Liver (tissue), 3 donors: ENCODE data around the gene NOS1AP.

ENCODE experiments used
- FOXA1 ChIP-seq: IDR thresholded peaks from 2 replicates; pipeline ENCODE4 v1.6.1; 2016; ENCODE audit warnings: antibody characterized with exemption
- GABPA ChIP-seq, 2 donors: IDR thresholded peaks in 1 of 2; conservative IDR thresholded peaks in 1 of 2; 2 replicates each; pipeline ENCODE4 v1.6.1; 2016; ENCODE audit warnings: antibody characterized with exemption in 2 of 2, mild to moderate bottlenecking in 1 of 2, moderate library complexity in 1 of 2
- HNF4A ChIP-seq, 2 donors: conservative IDR thresholded peaks; 2 replicates each; pipeline ENCODE4 v1.6.1; 2016; ENCODE audit warnings: antibody characterized with exemption in 2 of 2, mild to moderate bottlenecking in 2 of 2
- HNF4G ChIP-seq: IDR thresholded peaks from 2 replicates; pipeline ENCODE4 v1.6.1; 2016; ENCODE audit warnings: antibody characterized with exemption
- JUND ChIP-seq, 2 donors: IDR thresholded peaks; 2 replicates each; pipeline ENCODE4 v1.6.1; 2016; ENCODE audit warnings: antibody characterized with exemption in 2 of 2
- RAD21 ChIP-seq, 2 donors: IDR thresholded peaks; 2 replicates each; pipeline ENCODE4 v1.6.1; 2016; ENCODE audit warnings: antibody characterized with exemption in 2 of 2, mild to moderate bottlenecking in 2 of 2
- RXRA ChIP-seq, 2 donors: IDR thresholded peaks; 2 replicates each; pipeline ENCODE4 v1.6.1; 2017 to 2018; ENCODE audit warnings: antibody characterized with exemption in 2 of 2, mild to moderate bottlenecking in 1 of 2
- TAF1 ChIP-seq: conservative IDR thresholded peaks from 2 replicates; pipeline ENCODE4 v1.6.1; 2016; ENCODE audit warnings: antibody characterized with exemption, mild to moderate bottlenecking
- TF ChIP-seq, protein P1 (sequence below): fragments of 150-350 bp; IDR thresholded peaks from 2 replicates; pipeline ENCODE4 v1.5.1; 2017; ENCODE audit warnings: improper control_type of control experiment, low read depth, low read length; ENCODE audit not compliant: missing input control
- TF ChIP-seq, protein P2 (sequence below): IDR thresholded peaks from 2 replicates; pipeline ENCODE4 v1.6.1; 2016; ENCODE audit warnings: antibody characterized with exemption
- TF ChIP-seq, protein P3 (sequence below): IDR thresholded peaks from 2 replicates; pipeline ENCODE4 v1.6.1; 2016; ENCODE audit warnings: antibody characterized with exemption, mild to moderate bottlenecking
- TF ChIP-seq, protein P4 (sequence below): IDR thresholded peaks from 2 replicates; pipeline ENCODE4 v1.6.1; 2016; ENCODE audit warnings: antibody characterized with exemption
- TF ChIP-seq, protein P5 (sequence below): IDR thresholded peaks from 2 replicates; pipeline ENCODE4 v1.6.1; 2016; ENCODE audit warnings: antibody characterized with exemption
- donor health status: healthy.
- donor health status: healthy.

DNA sequence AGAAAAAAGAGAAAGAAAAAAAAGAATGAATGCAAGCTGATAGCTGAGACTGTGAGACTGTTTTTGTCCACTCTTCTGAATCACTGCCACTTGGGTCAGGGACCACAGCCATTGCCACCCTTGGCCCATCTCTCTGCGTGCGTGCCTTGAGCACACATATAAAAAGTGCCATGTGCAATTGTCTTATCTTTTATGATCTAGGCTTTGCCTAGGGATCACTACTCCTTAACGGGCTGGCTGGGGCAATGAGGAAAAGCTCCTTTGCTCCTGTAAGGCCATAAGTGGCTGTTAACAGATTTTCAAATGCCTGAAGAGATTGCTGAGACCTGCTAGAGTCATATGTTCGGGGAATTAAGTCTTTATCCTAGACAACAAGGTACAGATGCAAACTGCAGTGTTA lies 299.0 kb downstream of the NOS1AP start:
- TF ChIP-seq TAF1 (no peak), HNF4A (conservative IDR thresholded peaks at IDR 0.05) (no peak), HNF4G (no peak), JUND (IDR thresholded peaks at IDR 0.05) (no peak), GABPA (IDR thresholded peaks at IDR 0.05 in 1 of 2, conservative IDR thresholded peaks at IDR 0.05 in 1 of 2) (no peak), RXRA (IDR thresholded peaks at IDR 0.05) (no peak), FOXA1 (no peak), RAD21 (IDR thresholded peaks at IDR 0.05) (no peak)
- TF ChIP-seq, protein P1, sequence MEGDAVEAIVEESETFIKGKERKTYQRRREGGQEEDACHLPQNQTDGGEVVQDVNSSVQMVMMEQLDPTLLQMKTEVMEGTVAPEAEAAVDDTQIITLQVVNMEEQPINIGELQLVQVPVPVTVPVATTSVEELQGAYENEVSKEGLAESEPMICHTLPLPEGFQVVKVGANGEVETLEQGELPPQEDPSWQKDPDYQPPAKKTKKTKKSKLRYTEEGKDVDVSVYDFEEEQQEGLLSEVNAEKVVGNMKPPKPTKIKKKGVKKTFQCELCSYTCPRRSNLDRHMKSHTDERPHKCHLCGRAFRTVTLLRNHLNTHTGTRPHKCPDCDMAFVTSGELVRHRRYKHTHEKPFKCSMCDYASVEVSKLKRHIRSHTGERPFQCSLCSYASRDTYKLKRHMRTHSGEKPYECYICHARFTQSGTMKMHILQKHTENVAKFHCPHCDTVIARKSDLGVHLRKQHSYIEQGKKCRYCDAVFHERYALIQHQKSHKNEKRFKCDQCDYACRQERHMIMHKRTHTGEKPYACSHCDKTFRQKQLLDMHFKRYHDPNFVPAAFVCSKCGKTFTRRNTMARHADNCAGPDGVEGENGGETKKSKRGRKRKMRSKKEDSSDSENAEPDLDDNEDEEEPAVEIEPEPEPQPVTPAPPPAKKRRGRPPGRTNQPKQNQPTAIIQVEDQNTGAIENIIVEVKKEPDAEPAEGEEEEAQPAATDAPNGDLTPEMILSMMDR: no peak
- TF ChIP-seq, protein P2, sequence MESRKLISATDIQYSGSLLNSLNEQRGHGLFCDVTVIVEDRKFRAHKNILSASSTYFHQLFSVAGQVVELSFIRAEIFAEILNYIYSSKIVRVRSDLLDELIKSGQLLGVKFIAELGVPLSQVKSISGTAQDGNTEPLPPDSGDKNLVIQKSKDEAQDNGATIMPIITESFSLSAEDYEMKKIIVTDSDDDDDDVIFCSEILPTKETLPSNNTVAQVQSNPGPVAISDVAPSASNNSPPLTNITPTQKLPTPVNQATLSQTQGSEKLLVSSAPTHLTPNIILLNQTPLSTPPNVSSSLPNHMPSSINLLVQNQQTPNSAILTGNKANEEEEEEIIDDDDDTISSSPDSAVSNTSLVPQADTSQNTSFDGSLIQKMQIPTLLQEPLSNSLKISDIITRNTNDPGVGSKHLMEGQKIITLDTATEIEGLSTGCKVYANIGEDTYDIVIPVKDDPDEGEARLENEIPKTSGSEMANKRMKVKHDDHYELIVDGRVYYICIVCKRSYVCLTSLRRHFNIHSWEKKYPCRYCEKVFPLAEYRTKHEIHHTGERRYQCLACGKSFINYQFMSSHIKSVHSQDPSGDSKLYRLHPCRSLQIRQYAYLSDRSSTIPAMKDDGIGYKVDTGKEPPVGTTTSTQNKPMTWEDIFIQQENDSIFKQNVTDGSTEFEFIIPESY: no peak
- TF ChIP-seq, protein P3, sequence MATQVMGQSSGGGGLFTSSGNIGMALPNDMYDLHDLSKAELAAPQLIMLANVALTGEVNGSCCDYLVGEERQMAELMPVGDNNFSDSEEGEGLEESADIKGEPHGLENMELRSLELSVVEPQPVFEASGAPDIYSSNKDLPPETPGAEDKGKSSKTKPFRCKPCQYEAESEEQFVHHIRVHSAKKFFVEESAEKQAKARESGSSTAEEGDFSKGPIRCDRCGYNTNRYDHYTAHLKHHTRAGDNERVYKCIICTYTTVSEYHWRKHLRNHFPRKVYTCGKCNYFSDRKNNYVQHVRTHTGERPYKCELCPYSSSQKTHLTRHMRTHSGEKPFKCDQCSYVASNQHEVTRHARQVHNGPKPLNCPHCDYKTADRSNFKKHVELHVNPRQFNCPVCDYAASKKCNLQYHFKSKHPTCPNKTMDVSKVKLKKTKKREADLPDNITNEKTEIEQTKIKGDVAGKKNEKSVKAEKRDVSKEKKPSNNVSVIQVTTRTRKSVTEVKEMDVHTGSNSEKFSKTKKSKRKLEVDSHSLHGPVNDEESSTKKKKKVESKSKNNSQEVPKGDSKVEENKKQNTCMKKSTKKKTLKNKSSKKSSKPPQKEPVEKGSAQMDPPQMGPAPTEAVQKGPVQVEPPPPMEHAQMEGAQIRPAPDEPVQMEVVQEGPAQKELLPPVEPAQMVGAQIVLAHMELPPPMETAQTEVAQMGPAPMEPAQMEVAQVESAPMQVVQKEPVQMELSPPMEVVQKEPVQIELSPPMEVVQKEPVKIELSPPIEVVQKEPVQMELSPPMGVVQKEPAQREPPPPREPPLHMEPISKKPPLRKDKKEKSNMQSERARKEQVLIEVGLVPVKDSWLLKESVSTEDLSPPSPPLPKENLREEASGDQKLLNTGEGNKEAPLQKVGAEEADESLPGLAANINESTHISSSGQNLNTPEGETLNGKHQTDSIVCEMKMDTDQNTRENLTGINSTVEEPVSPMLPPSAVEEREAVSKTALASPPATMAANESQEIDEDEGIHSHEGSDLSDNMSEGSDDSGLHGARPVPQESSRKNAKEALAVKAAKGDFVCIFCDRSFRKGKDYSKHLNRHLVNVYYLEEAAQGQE: no peak
- TF ChIP-seq, protein P4, sequence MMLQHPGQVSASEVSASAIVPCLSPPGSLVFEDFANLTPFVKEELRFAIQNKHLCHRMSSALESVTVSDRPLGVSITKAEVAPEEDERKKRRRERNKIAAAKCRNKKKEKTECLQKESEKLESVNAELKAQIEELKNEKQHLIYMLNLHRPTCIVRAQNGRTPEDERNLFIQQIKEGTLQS: no peak
- TF ChIP-seq, protein P5, sequence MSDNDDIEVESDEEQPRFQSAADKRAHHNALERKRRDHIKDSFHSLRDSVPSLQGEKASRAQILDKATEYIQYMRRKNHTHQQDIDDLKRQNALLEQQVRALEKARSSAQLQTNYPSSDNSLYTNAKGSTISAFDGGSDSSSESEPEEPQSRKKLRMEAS: no peak
